KMS-11 (cell line): Measurements from ENCODE around the gene WASF3.

Source experiments
- H2AFZ ChIP-seq: fragments of 200-600 bp; sonication (generic); 2 replicates; pipeline ENCODE4 v1.6.1; 2016; ENCODE audit warnings: antibody characterized with exemption, mixed run types, low read depth
- H3K27ac ChIP-seq: fragments of 200-600 bp; sonication (generic); 2 replicates; pipeline ENCODE4 v1.6.1; 2016; ENCODE audit warnings: mild to moderate bottlenecking, mixed run types
- H3K27me3 ChIP-seq: fragments of 200-600 bp; sonication (generic); 2 replicates; pipeline ENCODE4 v1.6.1; 2017; ENCODE audit warnings: mild to moderate bottlenecking, low read depth, mixed run types, moderate library complexity; ENCODE audit not compliant: insufficient read depth
- H3K36me3 ChIP-seq: fragments of 200-600 bp; sonication (generic); 2 replicates; pipeline ENCODE4 v1.6.1; 2017; ENCODE audit warnings: mild to moderate bottlenecking, mixed run types; ENCODE audit not compliant: insufficient read depth
- H3K4me1 ChIP-seq: fragments of 200-600 bp; sonication (generic); 2 replicates; pipeline ENCODE4 v1.6.1; 2016; ENCODE audit warnings: mild to moderate bottlenecking, low read depth, mixed run types; ENCODE audit not compliant: poor library complexity, severe bottlenecking
- H3K4me2 ChIP-seq: fragments of 200-600 bp; sonication (generic); 2 replicates; pipeline ENCODE4 v1.7.0; 2016; ENCODE audit warnings: mild to moderate bottlenecking, mixed run types
- H3K4me3 ChIP-seq: fragments of 200-600 bp; sonication (generic); IDR thresholded peaks from 2 replicates; pipeline ENCODE4 v1.6.1; 2017; ENCODE audit warnings: low read depth, low read length, mixed read lengths; ENCODE audit not compliant: insufficient read depth
- H3K79me2 ChIP-seq: fragments of 200-600 bp; sonication (generic); 2 replicates; pipeline ENCODE4 v1.6.1; 2016; ENCODE audit warnings: low read depth, mixed run types; ENCODE audit not compliant: insufficient read depth
- H3K9ac ChIP-seq: fragments of 200-600 bp; sonication (generic); 2 replicates; pipeline ENCODE4 v1.6.1; 2016; ENCODE audit warnings: mild to moderate bottlenecking, mixed run types
- H4K20me1 ChIP-seq: fragments of 200-600 bp; sonication (generic); 2 replicates; pipeline ENCODE4 v1.6.1; 2016; ENCODE audit warnings: mild to moderate bottlenecking, mixed run types; ENCODE audit not compliant: insufficient read depth
- TF ChIP-seq, protein P1 (sequence below): fragments of 200-600 bp; sonication (generic); conservative IDR thresholded peaks from 2 replicates; pipeline ENCODE4 v1.6.1; 2017; ENCODE audit warnings: low read depth, mild to moderate bottlenecking, antibody characterized with exemption, low read length, moderate library complexity, mixed read lengths

The WASF3 gene

DNA sequence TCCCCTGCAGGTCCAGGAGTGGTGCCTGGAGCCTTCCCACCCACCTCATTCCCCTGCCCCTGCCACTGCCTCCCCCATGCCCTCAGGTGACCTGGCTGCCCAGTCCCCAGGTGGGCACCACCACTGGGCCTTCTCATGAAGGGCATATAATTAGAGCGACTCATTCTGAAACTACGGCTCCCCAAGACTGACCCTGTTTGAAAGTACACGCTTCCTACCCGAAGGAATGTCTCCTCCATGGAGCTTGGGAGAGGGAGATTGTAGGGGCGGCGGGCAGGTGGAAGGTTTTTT lies 150.5 kb downstream of the WASF3 start:
- H3K4me3 ChIP-seq = no peak overlapping the region

GRCh38 chr13:26709461-26709860 lies 152.0 kb downstream of the WASF3 start:
- Histone ChIP-seq H3K27ac (no peak overlapping the region), H3K4me2 (no peak overlapping the region), H2AFZ (no peak overlapping the region), H3K4me1 (no peaks in the 10 kb centered on the region), H3K9ac (no peak overlapping the region), H3K36me3 (no peaks in the 10 kb centered on the region), H3K4me3 (no peak overlapping the region), H4K20me1 (no peaks in the 10 kb centered on the region), H3K79me2 (no peaks in the 10 kb centered on the region), H3K27me3 (no peaks in the 10 kb centered on the region)
- TF ChIP-seq, protein P1, sequence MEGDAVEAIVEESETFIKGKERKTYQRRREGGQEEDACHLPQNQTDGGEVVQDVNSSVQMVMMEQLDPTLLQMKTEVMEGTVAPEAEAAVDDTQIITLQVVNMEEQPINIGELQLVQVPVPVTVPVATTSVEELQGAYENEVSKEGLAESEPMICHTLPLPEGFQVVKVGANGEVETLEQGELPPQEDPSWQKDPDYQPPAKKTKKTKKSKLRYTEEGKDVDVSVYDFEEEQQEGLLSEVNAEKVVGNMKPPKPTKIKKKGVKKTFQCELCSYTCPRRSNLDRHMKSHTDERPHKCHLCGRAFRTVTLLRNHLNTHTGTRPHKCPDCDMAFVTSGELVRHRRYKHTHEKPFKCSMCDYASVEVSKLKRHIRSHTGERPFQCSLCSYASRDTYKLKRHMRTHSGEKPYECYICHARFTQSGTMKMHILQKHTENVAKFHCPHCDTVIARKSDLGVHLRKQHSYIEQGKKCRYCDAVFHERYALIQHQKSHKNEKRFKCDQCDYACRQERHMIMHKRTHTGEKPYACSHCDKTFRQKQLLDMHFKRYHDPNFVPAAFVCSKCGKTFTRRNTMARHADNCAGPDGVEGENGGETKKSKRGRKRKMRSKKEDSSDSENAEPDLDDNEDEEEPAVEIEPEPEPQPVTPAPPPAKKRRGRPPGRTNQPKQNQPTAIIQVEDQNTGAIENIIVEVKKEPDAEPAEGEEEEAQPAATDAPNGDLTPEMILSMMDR = no peak

More for the DNA sequence above, 150.5 kb downstream of the WASF3 start:
- H3K27ac ChIP-seq = no peak overlapping the region
- no peak overlapping the region for H3K9ac ChIP-seq
- no peaks in the 10 kb centered on the region for H3K4me1 ChIP-seq
- H4K20me1 ChIP-seq = no peaks in the 10 kb centered on the region
- TF ChIP-seq, protein P1 = no peak; the same call in 1 of the 2 replicates
- H3K36me3 ChIP-seq = no peaks in the 10 kb centered on the region
- H2AFZ ChIP-seq = no peak overlapping the region
- no peak overlapping the region for H3K4me2 ChIP-seq
- no peaks in the 10 kb centered on the region for H3K27me3 ChIP-seq
- no peaks in the 10 kb centered on the region for H3K79me2 ChIP-seq

- Histone ChIP-seq H3K27ac (no peak overlapping the region), H3K36me3 (no peaks in the 10 kb centered on the region), H3K4me1 (no peaks in the 10 kb centered on the region), H3K4me2 (no peak overlapping the region), H3K9ac (no peak overlapping the region), H3K79me2 (no peaks in the 10 kb centered on the region), H2AFZ (no peak overlapping the region), H4K20me1 (no peaks in the 10 kb centered on the region), H3K4me3 (no peak overlapping the region), H3K27me3 (no peaks in the 10 kb centered on the region)
- TF ChIP-seq, protein P1 = no peak
These were observed 152.7 kb downstream of the WASF3 start for GRCh38 chr13:26710166-26710565.

DNA sequence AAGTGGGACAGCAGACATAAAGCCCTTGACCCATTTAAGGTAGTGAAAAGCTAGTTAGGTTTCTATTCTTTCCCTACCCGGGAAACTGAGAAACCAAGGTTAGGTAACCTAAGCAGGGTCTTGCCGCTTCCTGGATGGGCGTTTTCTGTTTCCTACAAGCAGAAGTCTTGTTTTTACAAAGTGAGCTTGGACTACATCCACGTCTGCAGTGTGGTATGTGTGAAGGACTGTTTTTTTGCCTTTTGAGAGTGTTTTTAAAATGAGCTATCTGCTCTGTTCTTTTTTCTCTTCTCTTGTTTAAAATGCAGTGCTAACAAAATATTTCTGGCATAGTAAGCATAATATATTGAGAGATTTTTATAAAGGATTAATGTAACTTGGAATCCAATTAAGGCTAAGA lies 153.7 kb downstream of the WASF3 start:
- Histone ChIP-seq H3K4me3 (no peak overlapping the region), H2AFZ (no peak overlapping the region), H3K79me2 (no peaks in the 10 kb centered on the region), H4K20me1 (no peaks in the 10 kb centered on the region), H3K4me1 (no peaks in the 10 kb centered on the region), H3K4me2 (no peak overlapping the region), H3K36me3 (no peaks in the 10 kb centered on the region), H3K27me3 (no peaks in the 10 kb centered on the region), H3K9ac (no peak overlapping the region), H3K27ac (no peak overlapping the region)
- TF ChIP-seq, protein P1 = no peak

DNA sequence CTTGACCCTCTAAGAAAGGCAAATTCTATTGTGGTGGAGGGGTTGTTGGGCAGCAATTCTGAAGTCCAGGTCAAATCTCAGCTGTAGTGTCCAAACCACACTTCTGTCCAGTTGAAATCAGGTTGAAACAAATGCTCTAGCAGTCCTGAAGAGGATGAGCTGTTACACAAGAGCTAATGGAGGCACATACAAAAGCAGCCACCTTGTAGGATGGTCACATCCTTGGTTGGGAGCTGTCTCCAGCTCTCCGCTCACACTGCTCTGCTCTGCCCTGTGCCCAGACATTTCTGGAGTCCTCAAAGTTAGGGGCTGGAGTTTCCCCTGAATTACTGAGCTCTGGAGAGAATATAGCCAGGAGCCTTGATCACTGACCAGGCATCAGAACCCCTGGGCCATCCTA lies 155.9 kb downstream of the WASF3 start:
- no peak overlapping the region for H3K4me2 ChIP-seq
- no peak overlapping the region for H3K4me3 ChIP-seq
- no peak overlapping the region for H3K9ac ChIP-seq
- H3K27me3 ChIP-seq = no peaks in the 10 kb centered on the region
- no peaks in the 10 kb centered on the region for H3K79me2 ChIP-seq
- no peak overlapping the region for H3K27ac ChIP-seq
- no peak overlapping the region for H2AFZ ChIP-seq
- no peaks in the 10 kb centered on the region for H3K4me1 ChIP-seq
- H4K20me1 ChIP-seq = no peaks in the 10 kb centered on the region
- TF ChIP-seq, protein P1 = no peak
- H3K36me3 ChIP-seq = no peaks in the 10 kb centered on the region
